ENCODE results near the gene PACRG. TPM values are rescaled to one million over a fixed set of nuclear protein-coding genes. Genes with fewer than 3 reads are reported as not detected.

PACRG gene
- total RNA-seq, 1 experiment from 2014 or later = not detected

GRCh38 chr6:162705736-162706135 lies 22.0 kb upstream of the PACRG start:
- in situ Hi-C loops (cut with HindIII; ENCODE audit: low pct_unique_long_range_greater_than_20kb, low sequenced_read_pairs) = no loop called here
- DNase-seq (ENCODE audit: low read depth) = no peak

DNA sequence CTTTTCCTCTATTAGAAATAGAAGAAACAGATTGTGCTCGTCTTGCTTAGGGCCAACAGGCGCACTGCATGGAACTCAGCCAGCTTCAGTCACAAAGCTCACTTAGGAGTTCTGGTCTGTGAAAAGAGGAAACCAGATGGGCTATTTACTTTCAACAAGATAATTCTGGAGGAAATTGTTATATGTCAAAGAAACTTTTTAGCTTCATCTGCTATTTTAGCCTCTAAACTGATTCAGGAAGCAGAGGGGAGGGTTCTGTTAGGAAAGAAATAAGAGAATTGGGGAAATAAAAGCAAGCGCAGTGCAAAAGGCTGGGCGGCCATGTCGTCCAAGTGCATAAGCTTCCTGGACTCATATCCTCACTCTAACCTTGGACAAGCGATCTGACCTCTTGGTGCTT lies 21.5 kb upstream of the PACRG start:
- in situ Hi-C loops (cut with HindIII; ENCODE audit: low pct_unique_long_range_greater_than_20kb, low sequenced_read_pairs) = no loop called here
- DNase-seq (ENCODE audit: low read depth) = no peak

- in situ Hi-C loops (cut with HindIII; ENCODE audit: low pct_unique_long_range_greater_than_20kb, low sequenced_read_pairs) = no loop called here
- DNase-seq (ENCODE audit: low read depth) = no peak
These were observed 18.8 kb upstream of the PACRG start for GRCh38 chr6:162708971-162709370.

DNA sequence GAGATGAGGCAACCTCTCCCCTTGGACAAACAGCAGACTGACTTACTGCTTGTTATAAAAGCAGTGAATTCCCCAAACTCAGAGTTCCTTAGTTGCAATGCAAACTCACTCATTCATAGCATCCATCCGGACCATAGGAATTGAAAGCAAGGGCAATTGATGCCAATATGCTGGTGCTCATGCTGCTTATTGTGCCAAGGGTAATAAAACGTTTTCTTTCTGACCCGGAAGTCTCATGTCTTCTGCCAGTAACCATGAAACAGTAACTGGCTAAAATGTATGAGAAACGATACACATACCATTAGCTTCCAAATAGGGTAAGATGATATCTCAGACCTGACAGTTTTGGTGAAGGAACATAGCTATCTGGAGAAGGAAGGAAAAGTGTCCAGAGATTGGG lies 18.3 kb upstream of the PACRG start:
- in situ Hi-C loops (cut with HindIII; ENCODE audit: low pct_unique_long_range_greater_than_20kb, low sequenced_read_pairs) = no loop called here
- DNase-seq (ENCODE audit: low read depth) = no peak

- in situ Hi-C loops (cut with HindIII; ENCODE audit: low pct_unique_long_range_greater_than_20kb, low sequenced_read_pairs) = no loop called here
- no peak for DNase-seq (ENCODE audit: low read depth)
These were observed 17.4 kb upstream of the PACRG start for GRCh38 chr6:162710419-162710818.

DNA sequence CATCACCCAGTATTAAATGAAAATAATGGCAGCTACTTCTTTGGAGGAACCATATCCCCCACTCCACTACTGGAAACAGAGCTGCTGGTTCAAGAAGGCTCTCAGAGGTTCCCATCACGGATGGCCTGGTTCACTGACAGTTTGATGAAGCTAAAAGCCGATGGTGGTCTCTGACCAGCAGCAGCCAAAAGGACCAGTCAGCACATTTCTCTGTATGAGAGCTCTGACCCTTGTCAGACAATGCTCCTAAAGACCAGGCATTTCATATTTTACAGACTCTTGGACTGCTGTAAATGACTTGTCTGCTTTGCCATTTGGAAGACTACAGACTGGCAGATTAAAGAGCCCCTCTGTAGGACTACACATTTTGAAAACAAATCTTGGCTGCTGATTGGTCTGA lies 16.8 kb upstream of the PACRG start:
- in situ Hi-C loops (cut with HindIII; ENCODE audit: low pct_unique_long_range_greater_than_20kb, low sequenced_read_pairs) = no loop called here
- DNase-seq (ENCODE audit: low read depth) = no peak

DNA sequence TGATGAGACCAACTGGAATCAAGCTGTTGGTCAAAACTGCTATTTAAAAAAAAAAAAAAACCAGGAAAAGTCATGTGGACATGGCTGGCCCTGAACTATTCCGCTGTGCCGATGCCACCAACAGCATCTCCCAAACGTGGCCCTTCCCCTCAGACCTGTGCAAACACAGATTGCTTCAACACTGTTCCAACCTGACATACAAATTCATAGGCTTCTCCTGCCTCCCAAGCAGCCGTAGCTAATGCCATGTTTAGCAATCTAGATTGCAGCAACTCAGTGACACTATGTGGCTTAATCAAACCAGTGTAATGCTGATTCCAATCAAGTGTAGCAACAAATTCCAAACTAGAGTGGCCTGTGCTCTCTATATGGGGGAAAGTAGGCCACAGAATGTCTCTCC lies 16.4 kb upstream of the PACRG start:
- in situ Hi-C loops (cut with HindIII; ENCODE audit: low pct_unique_long_range_greater_than_20kb, low sequenced_read_pairs) = no loop called here
- DNase-seq (ENCODE audit: low read depth) = no peak

DNA sequence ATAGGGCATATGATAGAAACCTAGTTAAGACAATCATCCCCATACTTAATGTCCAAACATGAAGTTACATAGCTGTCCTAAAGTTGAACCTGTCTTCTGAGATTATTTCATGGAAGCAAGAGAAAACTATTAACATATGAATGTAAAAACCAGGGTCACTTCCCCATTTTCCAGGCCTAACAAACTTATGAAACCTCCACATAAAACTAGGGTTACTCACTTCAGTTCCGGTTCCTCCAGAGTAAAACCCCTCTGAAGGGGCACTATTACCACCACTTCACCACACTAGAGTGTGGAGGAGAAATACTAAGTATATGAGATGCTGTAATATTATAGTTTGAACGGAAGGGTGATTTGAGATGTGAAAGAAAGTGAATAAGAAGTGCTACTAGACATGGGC lies 15.1 kb upstream of the PACRG start:
- in situ Hi-C loops (cut with HindIII; ENCODE audit: low pct_unique_long_range_greater_than_20kb, low sequenced_read_pairs) = no loop called here
- DNase-seq (ENCODE audit: low read depth) = no peak

DNA sequence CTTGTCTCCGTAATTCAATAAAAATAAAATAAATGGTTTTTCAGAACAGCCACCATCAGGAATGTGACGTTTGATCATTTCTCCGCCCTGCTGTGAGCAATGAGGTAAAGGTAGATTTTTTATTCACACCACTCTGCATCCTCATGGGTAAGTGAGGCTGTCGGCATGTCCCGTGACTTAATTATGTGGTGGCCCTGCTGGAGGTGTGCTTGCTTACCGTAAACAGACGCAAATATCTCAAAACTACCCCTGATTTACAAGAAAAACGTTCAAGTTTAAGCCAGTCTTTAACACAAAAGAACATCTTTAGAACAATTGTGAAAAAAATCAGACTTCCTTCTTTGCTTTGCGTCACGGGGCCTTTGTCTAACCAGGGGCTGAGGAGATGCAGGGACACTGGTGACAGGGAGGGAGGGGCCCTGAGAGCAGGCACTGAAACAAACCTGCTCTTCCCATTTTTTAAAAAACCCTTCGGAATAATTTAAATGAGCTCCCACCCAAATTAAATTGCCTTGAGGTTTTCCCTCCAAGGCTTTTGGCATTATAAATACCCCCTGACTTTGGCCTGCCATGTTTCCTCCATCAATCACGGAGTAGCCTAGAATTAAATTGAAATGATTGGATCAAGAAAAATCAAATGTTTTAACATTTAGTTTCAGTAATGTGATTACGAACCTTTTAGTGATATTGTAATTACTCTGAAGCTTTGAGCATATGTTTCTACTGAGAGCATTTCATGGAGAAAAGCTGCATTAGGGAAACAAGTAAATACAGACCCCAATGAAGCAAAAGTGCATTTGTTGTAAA lies 13.6 kb upstream of the PACRG start:
- no peak for DNase-seq (ENCODE audit: low read depth)
- in situ Hi-C loops (cut with HindIII; ENCODE audit: low pct_unique_long_range_greater_than_20kb, low sequenced_read_pairs) = no loop called here

GRCh38 chr6:162715601-162716000 lies 12.2 kb upstream of the PACRG start:
- no peak for DNase-seq (ENCODE audit: low read depth)
- in situ Hi-C loops (cut with HindIII; ENCODE audit: low pct_unique_long_range_greater_than_20kb, low sequenced_read_pairs) = no loop called here

GRCh38 chr6:162719528-162719927 lies 8.2 kb upstream of the PACRG start:
- in situ Hi-C loops (cut with HindIII; ENCODE audit: low pct_unique_long_range_greater_than_20kb, low sequenced_read_pairs) = no loop called here
- no peak for DNase-seq (ENCODE audit: low read depth)

DNA sequence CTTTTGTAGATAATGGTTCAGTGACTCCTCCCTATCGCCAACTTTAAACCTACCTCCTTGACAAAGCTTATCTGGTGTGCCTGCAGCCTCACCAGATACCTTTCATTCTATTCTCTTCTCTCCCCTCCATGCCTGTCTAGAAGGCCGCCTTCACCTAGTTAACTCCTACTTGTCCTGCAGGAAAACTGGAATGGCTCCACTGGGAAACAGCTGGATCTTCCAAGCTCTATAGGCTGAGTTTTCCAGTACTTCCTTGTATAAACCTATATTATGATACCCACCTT lies 6.4 kb upstream of the PACRG start:
- no peak for DNase-seq (ENCODE audit: low read depth)
- in situ Hi-C loops (cut with HindIII; ENCODE audit: low pct_unique_long_range_greater_than_20kb, low sequenced_read_pairs) = no loop called here

- in situ Hi-C loops (cut with HindIII; ENCODE audit: low pct_unique_long_range_greater_than_20kb, low sequenced_read_pairs) = no loop called here
- no peak for DNase-seq (ENCODE audit: low read depth)
These were observed 5.5 kb upstream of the PACRG start for GRCh38 chr6:162722226-162722625.

DNA sequence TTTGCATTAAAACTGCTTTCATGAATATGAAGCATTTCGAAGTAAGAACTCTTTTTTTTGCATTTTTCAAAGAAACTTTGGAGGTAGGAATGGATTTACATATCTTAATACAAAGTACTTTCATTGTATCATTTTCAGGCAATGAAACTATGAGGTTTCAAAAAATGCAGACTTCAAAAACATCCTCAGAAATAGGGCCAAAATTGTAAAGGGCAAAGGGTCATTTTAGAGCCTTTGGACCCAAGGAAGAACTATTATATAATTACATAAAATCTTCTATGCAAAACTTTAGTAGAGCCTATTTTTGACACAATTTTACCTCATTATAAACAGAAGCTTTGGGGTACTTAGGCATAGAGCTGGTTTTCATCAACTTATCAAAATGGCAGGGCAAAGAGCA lies 5.1 kb upstream of the PACRG start:
- in situ Hi-C loops (cut with HindIII; ENCODE audit: low pct_unique_long_range_greater_than_20kb, low sequenced_read_pairs) = no loop called here
- no peak for DNase-seq (ENCODE audit: low read depth)

DNA sequence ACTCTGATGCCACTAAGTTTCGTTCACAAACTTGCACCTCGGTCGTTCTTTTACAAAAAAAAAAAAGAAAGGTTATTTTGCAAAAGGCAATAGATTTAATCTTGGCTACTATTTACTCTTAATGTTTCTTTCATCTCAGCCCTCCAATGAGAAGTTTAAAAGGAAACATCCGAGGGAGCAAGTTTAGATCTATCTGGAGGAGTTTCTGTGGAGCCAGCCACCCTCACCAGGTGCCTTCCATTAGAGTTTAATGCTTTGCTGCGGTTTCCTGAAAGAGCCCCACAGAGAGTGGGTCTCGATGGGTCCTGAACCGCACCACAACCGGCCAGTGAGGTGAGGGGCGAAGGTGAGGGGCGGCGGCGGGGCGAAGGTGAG lies 840 bp upstream of the PACRG start:
- in situ Hi-C loops (cut with HindIII; ENCODE audit: low pct_unique_long_range_greater_than_20kb, low sequenced_read_pairs) = no loop called here
- peak; percentile 0 for DNase-seq (ENCODE audit: low read depth)

DNA sequence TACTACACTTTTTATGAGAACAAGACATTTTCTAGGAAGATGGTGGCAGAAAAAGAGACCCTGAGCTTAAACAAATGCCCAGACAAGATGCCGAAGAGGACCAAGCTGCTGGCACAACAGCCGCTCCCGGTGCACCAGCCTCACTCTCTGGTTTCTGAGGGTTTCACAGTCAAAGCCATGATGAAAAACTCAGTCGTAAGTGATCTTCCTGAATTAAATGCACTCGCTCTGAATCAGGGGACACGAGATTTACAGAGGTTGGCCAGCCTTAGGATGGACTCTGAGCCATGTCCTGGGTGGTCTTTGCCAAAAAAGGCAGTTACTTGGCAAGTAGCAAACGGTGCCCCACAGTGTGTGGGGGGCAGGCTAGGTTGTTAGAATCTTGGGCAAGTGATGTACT lies 423 bp downstream of the PACRG start:
- in situ Hi-C loops (cut with HindIII; ENCODE audit: low pct_unique_long_range_greater_than_20kb, low sequenced_read_pairs) = no loop called here
- no peak for DNase-seq (ENCODE audit: low read depth)

DNA sequence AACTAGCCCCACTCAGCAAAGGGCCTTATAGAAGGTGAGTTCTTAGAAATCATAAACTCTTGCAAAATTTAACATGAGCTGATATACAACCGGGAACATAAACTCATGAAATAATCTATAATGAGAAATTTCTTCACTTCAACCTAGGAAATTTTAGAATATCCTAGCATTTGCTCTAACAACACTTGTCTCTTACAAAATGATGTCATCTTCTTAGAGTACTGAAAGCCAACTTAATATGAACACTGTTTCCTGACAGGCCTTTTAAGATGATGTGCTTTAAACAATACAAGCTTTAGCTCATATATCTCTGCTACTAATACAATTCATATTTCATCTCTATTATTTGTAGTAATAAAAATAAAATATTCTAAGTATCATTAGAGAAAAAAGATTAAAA lies 932 bp downstream of the PACRG start:
- in situ Hi-C loops (cut with HindIII; ENCODE audit: low pct_unique_long_range_greater_than_20kb, low sequenced_read_pairs) = no loop called here
- DNase-seq (ENCODE audit: low read depth) = no peak

DNA sequence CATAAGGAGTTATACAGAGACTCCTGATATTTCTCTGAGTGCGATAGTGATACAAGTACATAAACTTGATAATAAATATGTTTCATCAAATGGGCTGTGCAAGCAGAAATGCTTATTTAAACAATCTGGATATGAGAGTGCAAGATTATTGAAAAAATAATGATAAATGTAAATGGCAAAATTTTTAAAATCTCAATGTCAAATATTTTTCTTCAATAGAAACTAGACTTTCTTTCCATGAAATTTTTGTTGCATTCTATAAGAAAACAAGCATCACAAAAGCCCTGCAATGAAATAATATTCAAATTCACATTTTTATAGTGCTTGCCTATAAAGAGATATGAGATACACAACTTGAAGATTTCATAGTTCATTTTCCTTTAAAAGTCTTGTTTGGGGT lies 2.7 kb downstream of the PACRG start:
- no peak for DNase-seq (ENCODE audit: low read depth)
- in situ Hi-C loops (cut with HindIII; ENCODE audit: low pct_unique_long_range_greater_than_20kb, low sequenced_read_pairs) = no loop called here

DNA sequence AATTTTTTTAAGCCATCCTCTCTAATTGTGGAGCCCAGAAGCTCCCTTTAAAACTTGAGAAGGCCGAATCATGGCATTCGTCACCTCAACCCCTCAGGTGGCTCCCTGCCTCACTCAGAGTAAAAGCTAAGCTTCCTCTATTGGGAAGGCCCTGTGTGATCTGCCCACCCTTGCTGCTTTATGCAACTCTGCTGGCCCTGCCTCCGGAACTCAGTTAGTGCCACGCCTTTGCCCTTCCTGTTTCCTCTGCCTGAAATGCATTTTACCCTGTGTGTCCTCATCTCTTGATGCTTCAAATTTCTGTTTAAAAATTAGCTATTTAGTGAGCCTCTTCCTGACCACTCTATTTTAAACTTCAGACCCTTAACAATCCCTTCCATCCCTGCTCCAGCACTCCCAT lies 5.7 kb downstream of the PACRG start:
- DNase-seq (ENCODE audit: low read depth) = no peak
- in situ Hi-C loops (cut with HindIII; ENCODE audit: low pct_unique_long_range_greater_than_20kb, low sequenced_read_pairs) = no loop called here

- no peak for DNase-seq (ENCODE audit: low read depth)
These were observed 9.2 kb downstream of the PACRG start for GRCh38 chr6:162736961-162737360.

DNA sequence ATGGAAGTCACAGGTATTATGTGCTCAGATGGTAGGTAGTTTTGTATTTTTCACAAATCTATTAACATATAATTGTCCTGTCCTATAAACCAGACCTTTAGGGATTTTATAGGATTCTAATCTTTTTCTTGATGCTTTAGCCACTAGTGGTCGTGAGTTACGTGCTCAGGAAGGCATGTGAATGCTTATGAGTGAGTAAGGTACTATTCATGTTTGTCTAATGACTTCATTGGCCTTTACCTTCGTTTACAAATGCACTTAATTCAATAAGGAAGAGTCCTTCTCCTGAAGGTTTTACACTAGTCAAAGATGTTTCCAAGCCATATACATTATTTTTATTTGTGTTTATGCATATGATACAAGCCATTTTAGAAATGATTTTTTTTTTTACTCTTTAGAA lies 23.0 kb downstream of the PACRG start:
- in situ Hi-C loops (cut with HindIII; ENCODE audit: low pct_unique_long_range_greater_than_20kb, low sequenced_read_pairs) = no loop called here
- peak; percentile 25 for DNase-seq (ENCODE audit: low read depth)

More at GRCh38 chr6:162736961-162737360, 9.2 kb downstream of the PACRG start:
- in situ Hi-C loops (cut with HindIII; ENCODE audit: low pct_unique_long_range_greater_than_20kb, low sequenced_read_pairs) = no loop called here

All from Caki2 (cell line).